ENCODE results near the gene TTC4.

Gene TTC4

GRCh38 chr1:54788459-54788858, 72.8 kb downstream of the TTC4 start:
- no peak for DNase-seq

- no peak for DNase-seq
Measured at GRCh38 chr1:54791880-54792522, 76.3 kb downstream of the TTC4 start.

Data from effector CD4-positive, alpha-beta T cell (primary cell).